HCEC 1CT (cell line): ENCODE measurements around the gene TWF1.

Source experiments
- DNase-seq: peaks from one replicate; pipeline ENCODE4 v3.0.0-alpha.2; 2017

Gene TWF1

DNA sequence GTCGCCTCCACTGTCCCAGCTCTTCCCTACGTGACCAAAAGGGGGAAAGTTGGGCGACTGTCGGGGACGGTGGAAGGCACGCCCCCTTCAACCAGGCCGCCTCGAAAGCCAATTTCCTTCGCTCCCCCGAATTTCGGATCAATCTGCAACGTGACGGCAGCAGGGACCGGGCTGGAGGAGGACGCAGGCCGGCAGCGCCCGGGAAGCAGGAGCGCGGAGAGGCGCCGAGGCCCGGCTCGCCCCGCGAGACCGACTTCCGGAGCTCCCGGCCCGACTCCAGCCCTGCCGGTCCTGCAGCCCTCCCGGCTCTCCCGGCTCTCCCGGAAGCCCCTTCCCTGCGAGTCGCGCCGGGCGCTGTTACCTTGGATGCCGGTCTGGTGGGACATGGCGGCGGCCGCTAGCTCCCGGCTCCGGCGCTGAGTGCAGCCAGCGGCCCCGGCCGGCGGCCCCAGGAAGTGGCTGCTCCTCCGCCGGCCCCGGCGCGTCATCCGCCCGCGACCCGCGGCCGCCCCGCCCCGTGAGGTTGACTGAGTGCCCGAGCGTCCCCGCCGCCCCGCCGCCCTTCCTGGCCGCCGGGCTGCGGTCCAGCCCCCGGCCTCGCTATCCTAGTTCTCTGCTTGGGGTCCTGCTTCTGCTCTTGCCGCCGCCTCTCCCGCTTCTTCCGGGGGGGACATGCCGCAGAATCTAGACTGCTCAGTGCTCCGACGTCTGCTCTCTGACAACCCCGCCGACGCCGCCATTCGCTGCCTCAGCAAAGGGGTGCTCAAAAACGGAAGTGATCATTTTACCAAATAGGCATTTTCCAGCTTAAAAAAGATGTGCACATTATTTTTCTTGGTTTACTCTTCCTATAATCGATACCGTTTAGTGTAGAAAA is at the start of gene TWF1:
TSS of gene TWF1 (minus strand) at position 458 of the 877 bp plus-strand sequence. CDS start at position 386, 72 bp downstream.
- DNase-seq: peak; percentile 82

DNA sequence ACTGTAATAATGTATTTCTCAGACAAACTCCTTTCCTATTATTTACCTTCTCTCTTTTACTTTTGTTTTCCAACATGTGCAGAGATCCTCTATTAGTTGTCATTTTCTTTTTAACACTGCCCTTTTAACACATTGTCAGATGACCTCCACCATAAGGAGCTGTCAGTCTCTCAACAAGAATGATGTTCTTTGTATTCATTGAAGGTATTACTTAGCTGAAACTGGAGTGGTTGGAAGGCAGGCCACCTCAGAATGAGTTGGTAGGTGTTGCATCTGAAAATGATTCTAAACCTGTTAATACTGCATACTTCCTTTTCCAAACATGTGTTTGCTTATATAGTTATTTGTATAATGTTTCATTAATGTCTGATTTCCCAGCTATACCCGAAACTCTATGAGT is 46.6 kb upstream of the TWF1 start:
- no peak for DNase-seq

DNA sequence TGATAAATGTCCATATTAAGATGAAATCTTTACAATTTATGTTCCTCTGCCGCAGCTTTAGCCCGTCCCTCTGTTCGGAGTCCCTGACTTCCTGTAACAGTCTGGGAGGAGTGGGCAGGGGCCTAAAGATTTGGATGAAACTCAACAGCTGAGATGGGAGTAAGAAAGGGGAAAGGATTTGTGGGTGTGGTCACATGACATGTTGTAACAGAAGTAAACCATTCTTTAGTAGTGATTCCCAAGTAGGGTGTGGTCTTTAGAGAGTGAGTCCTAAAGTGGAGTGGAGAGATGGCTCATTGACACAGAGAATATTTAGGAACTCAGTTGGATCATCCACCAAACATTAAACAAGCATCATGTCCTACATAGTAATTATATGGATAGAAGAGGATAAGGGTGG is 42.7 kb upstream of the TWF1 start:
- peak; percentile 4 for DNase-seq

DNA sequence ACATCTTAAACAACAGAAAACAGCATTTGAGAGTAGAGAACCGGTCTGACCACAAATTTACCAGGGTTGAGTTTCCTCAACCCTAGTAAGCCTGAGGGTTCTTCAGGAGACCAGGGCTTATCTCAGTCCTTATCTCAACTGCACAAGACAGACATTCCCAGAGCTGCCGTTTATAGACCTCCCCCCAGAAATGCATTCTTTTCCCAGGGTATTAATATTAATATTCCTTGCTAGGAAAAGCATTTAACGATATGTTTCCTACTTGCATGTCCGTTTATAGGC is 42.0 kb upstream of the TWF1 start:
- no peak for DNase-seq

DNA sequence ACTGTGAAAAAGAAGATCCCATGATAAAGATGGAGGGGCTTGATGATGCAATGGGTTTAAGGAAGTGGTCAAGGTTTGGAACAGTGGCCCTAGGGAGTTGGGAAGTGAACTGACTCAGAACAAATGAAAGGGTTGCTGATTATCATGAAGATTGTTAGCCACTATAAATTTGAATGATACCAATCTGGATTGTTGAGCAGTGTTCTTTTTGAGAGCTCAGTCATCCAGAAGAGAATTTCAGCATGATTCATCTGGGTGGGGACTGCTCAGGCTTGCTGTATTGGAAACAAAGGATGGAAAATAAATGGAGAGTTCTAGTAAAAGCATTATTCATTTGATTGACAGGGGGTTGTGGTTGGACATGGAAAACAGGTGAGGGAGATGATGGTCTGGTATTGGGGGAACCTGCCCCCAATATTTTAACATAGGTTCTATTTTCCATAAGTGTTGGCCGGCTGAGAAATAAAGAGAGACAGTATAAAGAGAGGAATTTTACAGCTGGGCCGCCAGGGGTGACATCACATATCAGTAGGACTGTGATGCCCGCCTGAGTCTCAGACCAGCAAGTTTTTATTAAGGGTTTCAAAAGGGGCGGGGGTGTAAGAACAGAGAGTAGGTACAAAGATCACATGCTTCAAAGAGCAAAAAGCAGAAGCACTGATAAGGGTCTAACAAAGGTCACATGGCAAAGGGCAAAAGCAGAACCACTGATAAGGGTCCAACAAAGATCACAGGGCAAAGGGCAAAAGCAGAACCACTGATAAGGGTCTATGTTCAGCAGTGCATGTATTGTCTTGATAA is 41.5 kb upstream of the TWF1 start:
- DNase-seq: peak; percentile 40

DNA sequence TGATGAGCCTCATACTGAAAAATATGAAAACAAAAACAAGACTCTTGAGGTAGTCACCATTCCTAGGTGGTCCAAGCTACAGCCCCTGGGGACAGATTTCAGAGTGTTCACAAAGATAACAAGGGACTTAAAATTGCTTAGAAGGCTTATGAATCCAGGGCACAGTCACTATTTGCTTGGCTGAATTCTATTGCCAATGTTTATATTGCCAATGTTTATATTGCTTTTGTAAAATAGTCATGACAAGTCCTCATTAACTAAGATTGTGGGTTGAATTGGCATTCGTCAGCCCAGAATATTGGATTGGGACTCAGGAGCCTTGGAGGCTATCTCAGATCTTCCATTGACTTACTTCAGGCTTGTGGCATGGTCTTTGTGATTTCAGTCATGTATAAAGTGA is 36.1 kb upstream of the TWF1 start:
- no peak for DNase-seq

DNA sequence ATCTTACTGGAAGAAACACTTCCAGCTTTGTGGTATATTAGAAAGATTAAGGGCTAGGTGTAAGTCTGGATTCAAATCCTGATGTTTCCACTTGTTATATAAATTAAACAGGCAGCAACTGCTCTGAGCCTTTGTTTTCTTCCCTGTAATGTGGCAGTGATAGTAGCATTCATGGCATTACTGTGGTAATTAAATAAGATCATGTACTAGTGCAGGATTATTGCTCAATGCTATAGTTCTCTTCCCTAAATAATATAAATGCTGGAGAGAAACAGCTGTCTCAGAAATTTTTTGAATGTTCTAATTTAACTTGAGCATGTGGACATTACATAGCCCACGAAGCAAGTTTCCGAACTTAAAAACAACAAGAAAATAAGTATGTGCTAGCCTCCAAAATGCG is 35.1 kb upstream of the TWF1 start:
- DNase-seq: no peak

DNA sequence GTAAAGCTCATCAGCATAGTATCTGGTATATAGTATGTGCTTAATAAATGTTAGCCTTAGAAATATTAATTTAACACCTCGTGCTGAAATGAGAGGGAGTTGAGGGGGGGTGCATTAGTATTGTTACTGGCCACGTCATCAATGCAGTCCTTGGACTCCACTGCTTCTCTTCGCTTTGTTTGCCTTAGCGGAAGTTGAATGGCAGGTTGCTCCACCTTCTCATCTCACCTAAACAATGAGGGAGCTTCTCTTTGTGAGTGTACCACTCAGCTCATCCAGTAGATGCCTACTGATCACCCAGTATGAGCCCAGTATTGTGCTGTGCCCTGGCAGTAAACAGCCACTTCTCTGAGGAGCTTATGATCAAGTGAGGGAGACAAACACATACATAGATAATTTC is 34.2 kb upstream of the TWF1 start:
- no peak for DNase-seq

DNA sequence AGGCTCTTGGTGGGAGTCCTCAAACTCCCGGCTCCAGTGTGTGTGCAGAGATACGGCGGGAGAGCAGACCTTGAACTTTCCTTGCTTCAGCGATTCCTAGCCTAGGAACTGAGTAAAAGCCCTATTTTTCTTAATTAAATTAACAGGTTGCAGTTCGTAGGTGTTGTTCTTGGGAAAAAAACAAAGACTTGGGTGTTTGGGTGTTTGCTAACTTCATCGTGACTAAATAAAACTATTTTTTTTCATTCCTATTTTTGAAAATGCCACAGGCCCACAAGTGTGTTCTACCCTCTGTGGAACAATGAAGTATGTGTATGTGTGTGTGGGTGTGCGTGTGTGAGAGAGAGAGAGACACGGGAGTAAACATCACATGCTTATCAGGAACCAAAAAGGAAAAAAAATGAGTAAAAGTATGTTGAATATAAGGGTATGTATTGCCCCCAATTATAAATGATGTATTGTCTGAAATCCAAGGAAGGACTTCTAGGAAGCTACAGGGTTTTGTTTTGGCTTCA is 30.4 kb upstream of the TWF1 start:
- DNase-seq: no peak

DNA sequence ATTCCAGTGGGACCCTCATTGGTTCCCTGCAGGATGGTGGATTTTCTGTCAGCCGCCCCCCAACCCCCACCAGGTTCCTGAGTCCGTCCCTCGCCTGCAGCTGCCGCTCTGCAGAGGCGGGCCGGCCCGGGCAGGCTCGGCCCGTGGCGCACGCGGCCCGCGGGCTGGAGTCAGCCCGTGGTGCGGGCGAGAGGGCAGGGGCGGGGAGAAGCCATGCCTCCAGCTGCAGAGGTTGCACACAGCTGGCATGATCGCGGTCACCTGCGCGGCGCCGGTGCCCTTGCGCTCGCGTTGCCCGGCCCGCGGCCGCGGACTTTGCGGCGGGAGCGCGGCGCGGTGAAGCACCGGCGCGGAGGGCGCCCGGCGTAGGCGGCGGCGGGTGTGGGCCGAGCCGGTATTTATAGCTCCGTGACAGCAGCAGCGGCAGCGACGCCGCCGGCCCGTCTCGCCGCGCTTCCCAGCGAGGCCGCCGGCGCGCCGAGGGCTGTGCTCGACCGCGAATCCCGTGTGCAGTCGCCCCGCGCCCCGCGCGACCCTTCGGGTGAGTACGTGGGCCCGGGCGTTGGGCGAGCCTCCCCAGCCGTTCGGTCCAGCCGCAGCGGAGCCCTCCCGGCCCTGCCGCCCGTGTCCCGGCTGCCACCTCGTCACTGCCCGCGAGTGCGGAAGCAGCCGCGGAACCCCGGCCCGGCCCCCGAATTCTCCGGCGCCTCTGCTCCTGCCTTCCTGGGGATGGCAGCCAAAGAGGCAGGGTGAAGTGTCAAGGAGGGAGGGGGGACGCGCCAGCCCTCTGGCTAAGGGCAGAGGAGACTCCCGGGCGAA is 29.7 kb upstream of the TWF1 start, which contains the start of gene TMEM117:
TSS of gene TMEM117 (plus strand) at position 426 of the 819 bp plus-strand sequence.
- peak; percentile 47 for DNase-seq

DNA sequence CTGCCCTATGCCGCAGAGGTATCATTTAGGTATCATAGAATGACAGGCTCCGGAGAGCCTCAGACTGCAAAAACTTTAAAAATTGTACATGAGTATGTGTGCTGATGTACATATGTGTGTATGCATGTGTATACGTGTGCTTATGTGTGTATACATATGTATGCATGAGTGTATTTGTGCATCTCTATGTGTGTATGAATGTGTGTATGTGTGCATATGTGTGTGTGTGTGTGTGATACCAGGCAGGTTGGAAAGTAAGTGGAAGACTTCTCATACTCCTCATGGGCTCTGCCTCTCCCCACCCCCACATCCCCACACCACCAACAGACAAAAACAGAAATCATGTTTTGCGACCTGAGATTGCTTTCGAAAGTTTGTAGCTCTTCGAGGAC is 29.1 kb upstream of the TWF1 start:
- no peak for DNase-seq

DNA sequence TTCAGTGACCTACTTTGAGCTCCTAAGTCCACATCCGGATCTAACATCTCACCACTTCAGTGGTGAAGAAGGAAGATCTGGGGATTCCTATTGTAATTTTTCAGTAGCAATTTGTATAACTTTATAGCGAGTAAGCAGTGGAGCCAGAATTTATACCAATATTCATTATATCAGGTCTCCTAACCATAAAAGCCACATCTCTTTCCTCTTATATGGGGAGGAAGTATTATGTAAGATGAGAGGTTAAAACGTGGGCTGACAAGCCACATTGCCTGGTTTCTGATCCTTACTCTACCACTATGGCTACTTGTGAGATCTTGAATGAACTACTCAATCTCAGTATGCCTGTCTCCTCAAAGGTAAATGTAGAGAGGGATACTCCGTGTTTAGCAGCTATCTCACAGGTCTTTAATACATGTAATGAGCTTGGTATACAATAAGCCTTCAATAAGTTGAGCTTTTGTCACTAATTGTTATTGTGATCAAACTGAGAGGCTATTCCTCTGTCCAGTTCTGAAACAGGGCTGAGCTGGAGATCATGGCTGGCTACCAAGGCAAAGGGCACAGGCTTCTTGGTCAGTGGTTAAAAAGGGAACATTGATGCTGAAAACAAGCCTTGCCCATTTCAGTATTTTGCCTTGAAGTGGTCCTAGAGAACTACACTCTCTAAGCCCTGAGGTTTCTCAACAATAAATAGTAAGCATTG is 26.5 kb upstream of the TWF1 start:
- DNase-seq: no peak

DNA sequence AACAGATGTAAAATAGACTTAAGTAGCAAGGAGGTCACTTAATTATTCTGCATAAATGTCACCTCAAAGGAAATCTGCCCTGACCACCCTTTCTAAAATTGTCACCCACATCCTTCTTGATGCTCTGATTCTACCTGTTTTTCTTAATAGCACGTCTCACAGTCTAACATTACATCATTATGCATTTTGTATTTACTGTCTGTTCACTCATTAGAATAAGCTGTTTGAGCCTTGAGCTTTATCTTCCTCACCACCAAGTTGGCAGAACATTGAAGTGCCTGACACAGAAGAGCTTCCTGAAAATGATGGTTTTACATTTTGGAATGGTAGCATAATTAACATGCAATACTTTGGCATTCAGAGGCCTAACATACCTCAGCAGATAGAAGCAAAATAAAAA is 21.0 kb upstream of the TWF1 start:
- DNase-seq: no peak

DNA sequence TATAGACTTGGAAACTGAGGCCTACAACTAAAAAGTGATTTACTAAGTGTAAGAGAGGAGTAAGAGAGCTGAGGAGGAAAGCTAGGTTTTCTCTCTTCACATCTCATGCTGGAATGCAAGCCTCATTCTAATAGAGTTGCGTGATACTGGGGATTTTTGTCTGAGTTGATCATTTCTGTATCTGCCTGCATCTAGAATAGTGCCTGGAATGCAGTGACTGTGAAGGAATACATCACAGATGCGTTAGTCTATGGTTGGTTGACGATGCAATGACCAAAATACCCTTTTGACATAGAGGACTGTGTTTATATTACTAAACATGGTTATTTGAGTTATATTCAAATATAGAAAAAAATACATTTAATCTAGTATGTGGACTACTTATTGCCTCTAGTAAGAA is 20.6 kb upstream of the TWF1 start:
- DNase-seq: no peak

DNA sequence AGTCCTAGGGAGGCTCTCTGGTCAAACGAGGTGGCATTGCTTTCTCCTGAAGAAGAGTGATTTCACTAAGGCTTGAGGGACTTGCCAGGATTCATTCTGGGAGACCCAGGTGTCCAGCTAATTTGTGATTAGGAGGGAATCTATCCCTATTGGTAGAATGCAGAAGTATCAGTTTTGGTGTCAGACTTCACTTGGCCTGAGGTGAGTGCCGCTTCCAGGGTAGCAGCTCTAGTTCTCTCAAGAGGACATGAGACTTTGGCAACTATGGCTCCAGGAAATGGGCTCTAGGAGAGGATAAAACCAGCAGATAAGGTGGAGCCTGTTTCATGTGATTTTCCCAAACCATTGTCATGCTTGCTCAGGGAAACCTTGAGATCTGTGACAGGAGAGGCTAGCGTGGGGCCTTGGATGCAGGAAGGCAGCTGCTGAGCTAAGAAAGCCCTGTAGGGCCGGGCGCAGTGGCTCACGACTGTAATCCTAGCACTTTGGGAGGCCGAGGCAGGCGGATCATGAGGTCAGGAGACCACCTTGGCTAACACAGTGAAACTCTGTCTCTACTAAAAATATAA is 18.2 kb upstream of the TWF1 start:
- DNase-seq: no peak

DNA sequence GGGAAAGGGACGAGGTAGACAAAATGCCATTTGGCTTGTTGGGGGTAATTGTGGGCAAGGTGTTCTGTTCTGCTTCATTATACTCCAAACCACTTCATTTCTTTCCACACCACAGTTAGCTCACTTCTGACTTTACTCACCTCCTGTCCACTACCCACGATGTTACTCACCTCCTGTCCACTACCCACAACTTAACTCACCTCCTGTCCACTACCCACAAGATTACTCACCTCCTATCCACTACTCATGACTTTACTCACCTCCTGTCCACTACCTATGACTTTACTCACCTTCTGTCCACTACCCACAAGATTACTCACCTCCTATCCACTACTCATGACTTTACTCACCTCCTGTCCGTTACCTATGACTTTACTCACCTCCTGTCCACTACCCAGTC is 10.1 kb upstream of the TWF1 start:
- no peak for DNase-seq

DNA sequence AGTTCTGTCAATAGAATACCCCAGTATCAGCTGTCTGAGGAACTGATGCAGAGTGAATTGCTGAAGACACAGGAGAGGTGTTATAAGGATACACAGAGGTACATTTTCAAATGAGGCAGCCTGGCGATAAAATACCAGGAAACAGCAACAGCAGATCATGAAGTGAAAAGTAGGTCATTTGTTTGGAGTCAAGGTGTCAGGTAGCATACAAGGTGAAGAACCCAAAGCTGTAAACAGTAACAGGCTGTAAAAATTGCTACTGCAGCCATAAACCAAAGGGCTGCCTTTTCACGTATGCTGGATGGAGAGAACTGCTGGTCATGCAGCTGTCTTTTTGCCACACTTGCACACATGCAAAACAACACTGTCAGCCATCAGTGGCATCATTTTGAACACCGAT is 9.3 kb upstream of the TWF1 start:
- DNase-seq: no peak

DNA sequence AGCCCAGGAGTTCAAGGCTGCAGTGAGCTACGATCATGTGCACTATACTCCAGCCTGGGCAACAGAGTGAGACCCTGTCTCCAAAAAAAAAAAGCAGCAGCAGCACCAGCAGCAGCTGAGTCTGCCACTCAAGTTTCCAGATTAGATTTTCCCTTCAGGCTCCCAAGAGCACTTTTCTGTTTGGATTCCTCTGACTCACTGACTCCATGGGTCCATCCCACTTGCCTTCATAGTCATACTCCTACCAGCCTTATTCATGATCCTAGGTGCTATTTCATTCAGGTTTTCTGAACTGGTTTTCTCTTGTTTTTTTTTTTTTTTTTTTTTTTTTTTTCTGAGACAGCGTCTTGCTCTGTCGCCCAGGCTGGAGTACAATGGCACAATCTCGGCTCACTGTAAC is 6.8 kb upstream of the TWF1 start:
- no peak for DNase-seq

DNA sequence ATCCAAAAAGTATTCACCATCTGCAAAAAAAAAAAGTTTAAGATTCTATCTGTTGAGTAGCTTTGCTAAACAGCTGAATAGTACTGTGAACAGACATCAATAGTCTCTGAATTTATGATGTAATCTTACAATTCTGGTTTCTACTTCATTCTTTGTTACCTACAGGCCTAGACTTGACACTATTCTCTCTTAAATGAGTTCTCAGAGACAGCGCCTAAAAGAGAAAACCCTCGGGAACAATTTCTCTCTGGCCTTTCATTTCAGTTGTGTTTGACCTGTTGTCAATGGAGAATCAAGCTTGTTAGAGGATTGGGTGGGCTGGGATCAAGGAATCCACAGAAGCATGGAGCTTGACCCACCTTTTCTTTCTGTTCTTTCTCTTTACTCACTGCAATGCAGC is 5.9 kb upstream of the TWF1 start:
- DNase-seq: no peak

DNA sequence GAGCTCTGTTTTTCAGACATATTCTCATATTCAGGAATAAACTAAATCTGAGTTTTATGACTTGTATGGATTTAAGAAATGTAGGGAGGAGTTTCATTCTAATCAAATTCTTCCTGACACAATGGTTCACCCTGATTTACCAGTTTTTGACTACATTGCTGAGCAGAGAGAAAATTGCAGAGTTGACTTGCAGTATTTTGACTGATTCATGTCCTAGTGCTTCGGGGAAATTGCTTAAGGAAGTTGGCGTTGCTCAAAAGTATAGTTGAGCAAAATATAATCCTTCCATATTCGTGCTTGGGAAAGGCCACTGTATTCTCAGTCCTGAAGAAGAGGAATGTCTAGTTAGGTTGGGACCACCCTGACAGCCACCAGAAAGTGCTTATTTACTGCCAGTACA is 1.3 kb upstream of the TWF1 start:
- DNase-seq: no peak

DNA sequence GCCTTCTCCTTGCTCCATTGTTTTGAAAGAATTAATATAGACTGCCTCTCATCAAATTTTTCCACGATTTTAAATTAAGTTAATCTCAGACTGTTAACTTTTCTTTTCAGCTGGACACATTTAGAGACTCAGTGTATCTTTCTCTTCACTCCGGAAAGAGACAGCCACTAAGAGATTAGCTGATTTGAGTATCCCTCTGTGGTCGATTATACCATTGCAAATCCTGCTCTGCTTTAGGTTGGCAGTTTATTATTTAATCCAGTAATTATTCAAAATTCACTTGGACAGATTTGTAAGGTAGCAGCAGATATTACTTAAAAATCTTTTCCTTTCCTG is 588 bp upstream of the TWF1 start:
- no peak for DNase-seq

DNA sequence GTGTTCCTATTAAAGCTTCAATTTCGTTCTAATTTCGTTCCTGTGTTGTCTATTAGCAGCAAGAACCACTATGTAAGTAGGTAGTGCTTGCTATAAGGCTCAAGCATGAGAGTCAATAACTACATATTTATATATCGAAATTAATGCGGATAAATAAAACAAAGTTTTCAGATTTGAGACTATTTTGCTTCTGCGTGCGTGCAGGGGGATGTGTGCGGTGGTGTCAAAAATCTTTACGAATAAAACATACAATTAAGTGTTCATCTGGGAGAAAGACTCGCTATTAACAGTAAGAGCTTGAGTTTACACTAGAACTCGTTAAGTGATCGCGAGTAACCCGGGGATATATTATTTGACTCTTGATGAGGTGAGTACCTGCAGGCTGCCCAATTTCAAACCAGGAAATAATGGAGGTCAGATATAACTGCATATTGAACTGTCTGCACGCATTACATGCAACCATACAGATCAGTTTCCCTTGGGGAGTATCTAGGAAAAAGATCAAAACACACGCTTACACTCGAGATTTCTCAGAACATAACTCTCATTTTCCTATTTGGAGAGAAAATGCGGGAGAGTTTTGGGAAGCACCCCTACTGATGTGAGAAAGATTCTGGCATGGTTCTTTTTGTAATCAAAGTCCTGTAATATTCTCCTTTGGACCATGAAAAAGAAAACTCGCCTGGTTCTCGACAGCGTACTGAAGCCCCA is 813 bp downstream of the TWF1 start:
- no peak for DNase-seq
